DMS53 treated with DMSO at 0.1 percent for 48 hours (cell line): ENCODE data around the gene ZNF850.
A peak's percentile ranks its signal among the peaks of the same experiment; 100 is the strongest.

ENCODE experiments used
- DNase-seq: peaks from one replicate; lab custom pipeline; 2025; ENCODE audit not compliant: unreplicated experiment; lab: John Stamatoyannopoulos, UW

The ZNF850 gene

DNA sequence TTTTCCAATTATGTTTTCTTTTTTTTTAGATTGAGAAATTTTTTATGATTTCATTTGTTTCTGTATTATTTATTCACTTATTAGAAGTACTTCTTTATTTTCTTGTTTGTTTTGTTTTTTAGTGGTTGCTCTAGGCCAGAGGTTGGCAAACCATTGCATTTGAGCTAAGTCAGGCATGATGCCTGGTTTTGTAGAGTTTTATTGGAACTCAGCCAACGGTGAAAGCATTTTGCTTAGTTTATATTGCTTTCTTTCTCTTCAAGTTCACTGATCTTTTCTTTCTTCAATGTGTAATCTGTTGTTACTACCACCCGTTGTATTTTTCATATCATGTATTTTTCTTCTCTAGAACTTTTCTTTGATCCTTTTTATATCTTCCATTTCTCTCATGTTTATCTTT is 65.5 kb downstream of the ZNF850 start:
- DNase-seq: no peak

DNA sequence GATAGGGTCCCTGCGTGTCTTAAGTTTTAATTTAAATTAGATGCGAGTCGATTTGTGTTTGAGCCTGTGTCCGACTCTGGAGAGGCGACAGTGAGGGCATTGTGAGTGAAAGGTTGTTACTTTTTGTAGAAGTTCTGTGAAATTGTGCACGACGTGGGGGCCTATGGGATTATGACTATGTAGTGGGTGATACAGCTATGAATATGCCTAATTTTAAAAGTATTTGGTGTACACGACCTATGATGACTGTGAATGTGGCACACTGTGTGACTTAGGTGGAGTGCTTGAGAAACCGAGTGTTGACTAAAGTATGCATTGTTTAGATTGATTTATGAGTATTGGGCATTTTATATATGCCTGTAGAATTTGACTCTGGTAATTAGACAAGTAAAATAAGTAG is 84.5 kb downstream of the ZNF850 start:
- no peak for DNase-seq

DNA sequence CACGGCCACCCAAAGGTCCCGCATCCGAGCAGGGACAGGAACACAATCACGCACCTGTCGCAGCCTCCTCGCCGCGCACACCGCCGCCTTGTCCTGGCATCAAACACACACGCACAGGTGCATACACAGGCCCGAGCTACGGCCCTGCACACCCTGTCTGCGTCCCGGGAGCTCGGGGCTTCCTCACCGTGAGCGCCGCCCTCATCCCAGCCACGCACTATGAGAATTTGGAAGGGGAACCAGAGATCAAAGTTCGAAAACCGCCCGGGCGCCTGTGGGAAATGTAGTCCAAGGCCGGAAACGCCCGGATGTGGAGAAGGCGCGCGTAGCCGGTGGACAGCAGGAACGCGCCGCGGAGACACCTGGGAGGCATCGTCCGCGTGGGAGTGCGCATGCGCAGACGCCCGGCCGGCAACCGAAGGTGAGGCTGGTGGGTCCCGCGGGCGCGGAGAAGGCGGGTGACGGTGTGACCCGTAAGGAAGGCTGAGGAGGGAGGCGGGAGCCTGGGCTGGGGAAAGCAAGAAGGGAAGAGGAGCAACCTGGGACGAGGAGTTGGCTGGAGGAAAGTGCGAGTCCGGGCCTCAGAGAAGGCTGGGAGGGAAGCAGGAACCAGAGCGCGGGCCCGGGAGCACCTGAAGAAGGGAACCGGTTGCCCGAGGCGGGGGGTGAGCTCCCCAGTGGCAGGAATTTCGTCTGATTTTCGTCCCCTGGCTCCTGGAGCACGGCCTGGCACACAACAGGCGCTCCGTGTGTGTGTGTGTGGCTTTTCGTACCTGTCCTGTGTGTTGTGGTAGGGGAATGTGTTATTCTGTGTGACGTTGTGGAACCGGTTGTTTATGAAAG is 85.2 kb downstream of the ZNF850 start, which contains the start of gene ZNF567:
ZNF567 (plus strand) TSS at position 399 of the 843 bp plus-strand sequence. CDS start 7,256 bp downstream, outside the sequence.
- peak; percentile 99 for DNase-seq

DNA sequence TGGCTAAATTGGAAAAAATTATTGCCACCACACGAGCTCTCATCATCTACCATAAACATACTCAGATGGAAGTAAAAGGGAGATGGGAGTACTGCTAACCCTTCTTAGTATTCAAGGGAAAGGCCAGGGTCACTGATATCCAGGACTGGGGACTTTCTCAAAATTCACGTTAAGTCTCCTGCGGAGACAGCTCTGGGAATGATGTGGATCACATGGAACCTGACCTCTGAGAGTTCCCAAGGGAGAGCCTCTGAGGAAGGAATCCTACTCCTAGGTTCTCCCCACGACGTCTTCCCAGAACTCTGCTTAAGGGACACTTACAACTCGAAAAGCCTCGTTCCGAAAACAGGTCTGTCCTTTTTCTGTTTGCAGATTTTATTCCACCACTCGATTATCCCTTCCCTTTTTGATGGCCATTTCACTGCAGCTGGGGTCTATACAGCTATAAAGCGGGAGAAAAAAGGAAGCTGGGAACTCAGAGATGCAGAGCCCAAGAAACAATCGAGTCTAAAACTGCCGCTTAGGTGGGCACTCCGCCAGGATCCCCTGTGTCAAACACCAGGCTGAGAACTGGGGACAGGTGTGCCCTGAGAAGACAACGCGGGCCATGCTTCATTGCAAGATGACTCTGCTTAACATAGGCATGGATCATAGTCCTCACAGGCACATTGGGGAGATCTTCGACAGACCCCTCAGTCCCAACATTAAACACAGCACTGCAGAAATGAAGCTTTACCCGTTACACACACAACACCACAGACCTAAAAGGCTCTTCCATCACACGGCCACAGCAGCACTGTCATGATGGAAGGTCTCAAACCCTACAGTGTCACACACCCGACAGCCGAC is 86.0 kb downstream of the ZNF850 start:
- DNase-seq: no peak

DNA sequence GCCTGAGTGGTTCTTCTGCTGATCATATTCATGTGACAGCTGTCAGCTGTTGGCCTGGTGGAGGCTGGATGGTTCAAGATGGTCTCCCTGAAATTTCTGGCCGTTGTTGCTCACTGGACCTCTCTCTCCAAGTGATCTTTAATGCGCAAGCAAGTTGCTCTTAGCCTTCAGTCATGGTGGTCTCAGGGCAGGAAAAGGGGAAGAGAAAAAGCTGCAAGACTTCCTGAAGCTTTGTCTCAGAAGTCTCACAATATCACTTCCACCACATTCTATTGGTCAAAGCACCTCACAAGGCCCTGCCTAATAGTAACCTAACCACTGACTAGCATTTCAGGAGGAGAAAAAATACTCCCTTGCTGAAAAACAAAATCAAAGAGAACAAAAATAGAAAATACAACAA is 86.8 kb downstream of the ZNF850 start:
- no peak for DNase-seq

DNA sequence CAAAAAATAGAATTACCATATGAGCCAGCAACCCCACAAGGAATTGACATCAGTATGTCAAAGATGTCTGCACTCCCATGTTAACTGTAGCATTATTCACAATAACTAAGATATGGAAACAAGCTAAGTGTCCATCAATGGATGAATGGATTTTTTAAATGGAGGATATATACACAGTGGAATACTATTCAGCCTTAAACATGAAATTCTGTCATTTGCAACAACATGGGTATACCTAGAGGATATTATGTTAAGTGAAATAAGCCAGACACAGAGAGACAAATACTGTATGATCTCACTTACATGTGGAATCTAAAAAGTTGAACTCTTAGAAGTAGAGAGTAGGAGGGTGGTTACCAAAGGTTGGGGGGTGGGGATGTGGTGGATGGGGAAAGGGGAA is 93.2 kb downstream of the ZNF850 start:
- no peak for DNase-seq

DNA sequence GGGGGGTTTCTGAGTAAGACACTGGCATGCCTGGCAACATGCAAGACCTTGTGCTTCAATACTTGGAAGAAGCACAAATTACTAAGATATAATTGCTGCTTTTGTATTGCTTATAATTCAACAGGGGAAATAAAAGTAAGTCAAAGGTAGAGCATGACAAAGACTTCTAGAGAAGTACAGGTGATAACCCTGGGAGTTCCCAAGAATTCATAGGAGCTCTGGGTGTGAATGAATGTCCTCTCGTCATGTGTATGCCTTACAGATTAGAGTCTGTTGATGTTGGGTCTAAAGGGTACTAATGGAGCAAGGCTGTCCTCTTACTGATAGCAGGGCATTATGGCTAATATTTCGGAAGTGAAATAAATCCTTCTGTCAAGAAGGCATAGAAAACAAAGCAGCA is 98.4 kb downstream of the ZNF850 start:
- DNase-seq: no peak

DNA sequence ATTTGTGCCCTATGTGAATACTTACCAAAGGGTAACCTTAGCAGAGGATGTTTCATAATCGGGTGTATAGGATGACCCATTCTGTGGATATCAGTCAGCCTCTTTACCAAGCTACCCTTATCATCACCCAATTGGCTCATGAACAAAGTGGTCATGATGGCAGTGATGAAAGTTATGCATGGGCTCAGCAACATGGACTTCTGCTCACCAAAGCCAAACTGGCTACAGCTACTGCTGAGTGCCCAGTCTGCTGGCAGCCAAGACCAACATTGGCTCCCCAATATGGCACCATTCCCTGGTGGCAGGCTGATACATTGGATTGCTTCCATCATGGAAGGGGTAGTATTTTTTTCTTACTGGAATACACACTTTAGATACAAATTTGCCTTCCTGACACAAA is 100.2 kb downstream of the ZNF850 start:
- no peak for DNase-seq

DNA sequence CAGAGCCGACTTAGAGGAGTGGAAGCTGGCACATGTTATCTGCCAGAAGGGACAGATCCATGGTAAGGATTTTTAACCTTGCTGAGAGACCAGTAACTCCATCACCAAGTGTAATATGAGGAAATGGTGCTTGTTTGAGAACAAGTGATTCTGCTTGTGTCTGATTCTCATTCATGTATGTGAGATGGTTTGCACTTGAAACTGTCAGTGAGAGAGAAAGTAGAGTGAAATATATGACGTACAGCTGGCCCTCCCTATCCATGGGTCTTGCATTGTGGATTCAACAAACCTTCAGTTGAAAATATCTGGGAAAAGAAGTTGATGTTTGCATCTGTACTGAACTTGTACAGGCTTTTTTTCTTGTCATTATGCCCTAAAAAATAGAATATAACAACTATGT is 104.0 kb downstream of the ZNF850 start:
- no peak for DNase-seq

DNA sequence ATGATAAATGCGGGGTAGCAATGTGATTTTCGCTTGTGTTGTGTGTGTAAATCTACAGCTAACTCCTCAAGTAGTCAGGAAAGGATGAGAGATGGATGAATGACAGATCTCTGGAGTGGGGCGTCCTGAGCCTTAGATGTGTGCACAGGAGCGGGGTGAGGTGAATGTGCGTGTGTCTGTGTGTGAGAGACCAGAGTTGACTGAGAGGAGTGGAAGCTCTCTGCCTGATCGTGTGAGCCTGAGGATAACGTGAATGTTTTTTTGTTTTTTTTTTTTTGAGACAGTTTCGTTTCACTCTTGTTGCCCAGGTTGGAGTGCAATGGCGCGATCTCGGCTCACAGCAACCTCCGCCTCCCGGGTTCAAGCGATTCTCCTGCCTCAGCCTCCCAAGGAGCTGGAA is 106.8 kb downstream of the ZNF850 start:
- no peak for DNase-seq
